NCI-H1092 (cell line): ENCODE results near the gene SRSF6.
"Not testable (repeated sequence)": the region's sequence is repeated elsewhere in the genome, so short reads cannot be mapped to it uniquely, and the experiment has no call there.

Source experiments
- DNase-seq: peaks from one replicate; lab custom pipeline; 2025; lab: John Stamatoyannopoulos, UW

SRSF6 gene

GRCh38 chr20:43477193-43477592 is 19.5 kb downstream of the SRSF6 start:
- DNase-seq = no peak

- no peak for DNase-seq
Measured at GRCh38 chr20:43477619-43478018, 19.9 kb downstream of the SRSF6 start.

GRCh38 chr20:43490038-43490437 is 32.3 kb downstream of the SRSF6 start:
- DNase-seq = no peak

GRCh38 chr20:43492101-43492500 is 34.4 kb downstream of the SRSF6 start:
- DNase-seq = no peak

GRCh38 chr20:43495388-43495787 is 37.7 kb downstream of the SRSF6 start:
- no peak for DNase-seq

- not testable (repeated sequence) for DNase-seq
Measured at GRCh38 chr20:43502021-43502420, 44.3 kb downstream of the SRSF6 start.

GRCh38 chr20:43506238-43506637 is 48.5 kb downstream of the SRSF6 start:
- no peak for DNase-seq

GRCh38 chr20:43507150-43508080 is 49.7 kb downstream of the SRSF6 start, which contains the start of gene L3MBTL1:
TSS of gene L3MBTL1 (plus strand) at chr20:43507697. CDS start at chr20:43513504, 5,807 bp downstream.
- no peak for DNase-seq

GRCh38 chr20:43508106-43508505 is 50.4 kb downstream of the SRSF6 start:
- no peak for DNase-seq

- no peak for DNase-seq
Measured at GRCh38 chr20:43508604-43509040, 50.9 kb downstream of the SRSF6 start.

- no peak for DNase-seq
Measured at GRCh38 chr20:43511879-43512278, 54.2 kb downstream of the SRSF6 start.

GRCh38 chr20:43513372-43513930 is 55.8 kb downstream of the SRSF6 start:
- DNase-seq = no peak
